Measurements from ENCODE around the gene SGCA. TPM values are rescaled to one million over a fixed set of nuclear protein-coding genes. Genes with fewer than 3 reads are reported as not detected.

Gene SGCA
- total RNA-seq, 4 donors from 2014 or later, result 1.9 to 15.1 (median 6.9) TPM

DNA sequence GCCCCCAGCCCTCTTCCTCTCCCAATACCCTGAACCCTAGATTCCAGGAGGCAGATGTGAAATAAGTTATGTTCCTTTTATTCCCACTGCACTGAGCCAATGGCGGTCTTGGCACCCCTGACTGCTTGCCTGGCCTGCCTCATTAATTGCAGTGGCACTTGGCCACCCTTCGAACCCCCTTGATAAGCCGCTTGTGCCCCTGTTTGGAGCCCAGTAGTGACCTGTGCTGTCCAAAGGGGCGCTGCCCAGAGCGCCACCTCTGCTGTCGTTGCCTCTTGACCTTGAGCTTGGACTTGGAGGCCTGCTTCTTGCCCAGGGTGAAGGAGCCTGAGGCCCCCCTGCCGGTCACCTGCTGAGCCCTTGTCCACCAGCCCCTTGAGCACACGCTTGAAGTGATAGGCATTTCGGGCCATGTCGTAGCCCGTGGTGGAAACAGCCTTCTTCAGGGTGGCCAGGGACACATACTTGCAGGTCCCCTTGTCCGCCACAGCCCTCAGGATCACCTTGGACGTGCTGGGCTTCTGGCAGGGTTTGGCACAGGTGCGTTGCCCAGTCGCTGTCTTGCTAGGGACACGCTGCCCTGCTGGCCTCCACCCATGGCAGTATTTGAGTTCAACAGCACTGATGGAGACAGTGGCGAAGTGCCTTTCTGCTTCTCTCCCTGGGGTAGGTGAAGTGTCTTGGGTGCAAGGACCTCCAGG is 5.7 kb downstream of the SGCA start:
- Histone ChIP-seq H3K27me3 (peaks cover 0 to 5% (median 0%) of the 10 kb centered on the region in 4 donors), H3K36me3 (no peaks in the 10 kb centered on the region), H3K4me1 (peaks cover 2 to 55% (median 7%) of the 10 kb centered on the region in 3 donors), H3K4me3 (no peak overlapping the region), H3K9me3 (no peaks in the 10 kb centered on the region), H3K27ac (no peak overlapping the region)
- TF ChIP-seq, protein P1, sequence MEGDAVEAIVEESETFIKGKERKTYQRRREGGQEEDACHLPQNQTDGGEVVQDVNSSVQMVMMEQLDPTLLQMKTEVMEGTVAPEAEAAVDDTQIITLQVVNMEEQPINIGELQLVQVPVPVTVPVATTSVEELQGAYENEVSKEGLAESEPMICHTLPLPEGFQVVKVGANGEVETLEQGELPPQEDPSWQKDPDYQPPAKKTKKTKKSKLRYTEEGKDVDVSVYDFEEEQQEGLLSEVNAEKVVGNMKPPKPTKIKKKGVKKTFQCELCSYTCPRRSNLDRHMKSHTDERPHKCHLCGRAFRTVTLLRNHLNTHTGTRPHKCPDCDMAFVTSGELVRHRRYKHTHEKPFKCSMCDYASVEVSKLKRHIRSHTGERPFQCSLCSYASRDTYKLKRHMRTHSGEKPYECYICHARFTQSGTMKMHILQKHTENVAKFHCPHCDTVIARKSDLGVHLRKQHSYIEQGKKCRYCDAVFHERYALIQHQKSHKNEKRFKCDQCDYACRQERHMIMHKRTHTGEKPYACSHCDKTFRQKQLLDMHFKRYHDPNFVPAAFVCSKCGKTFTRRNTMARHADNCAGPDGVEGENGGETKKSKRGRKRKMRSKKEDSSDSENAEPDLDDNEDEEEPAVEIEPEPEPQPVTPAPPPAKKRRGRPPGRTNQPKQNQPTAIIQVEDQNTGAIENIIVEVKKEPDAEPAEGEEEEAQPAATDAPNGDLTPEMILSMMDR (IDR thresholded peaks at IDR 0.05), result no peak
- no peak for TF ChIP-seq POLR2A (IDR thresholded peaks at IDR 0.05)
- DNase-seq, result no peak
- intact Hi-C loops (cut with DNase I), result no loop called here
- WGBS, 2 donors, result 64 to 83% methylated on average over 2 to 4 of the region's 17 CpGs

DNA sequence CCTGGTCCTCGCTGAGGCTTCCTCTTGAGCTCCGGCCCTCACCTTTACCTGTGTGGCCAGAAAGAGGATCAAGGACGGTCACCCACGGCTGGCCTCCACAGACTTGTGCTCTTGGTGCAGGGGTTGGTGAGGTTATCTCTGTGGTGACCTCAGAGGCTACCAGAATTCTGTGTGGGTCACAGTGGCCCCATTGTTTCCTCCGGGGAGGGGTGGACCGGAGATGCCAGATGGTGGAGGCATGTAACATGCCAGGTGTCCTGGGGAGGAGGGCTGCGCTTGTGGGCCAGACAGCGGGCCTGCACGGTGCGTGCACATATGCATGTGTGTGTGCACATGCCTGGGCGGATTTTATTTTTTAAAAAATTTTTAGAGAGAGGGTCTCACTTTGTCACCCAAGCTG is 6.3 kb downstream of the SGCA start:
- no peak for DNase-seq
- Histone ChIP-seq H3K4me3 (no peak overlapping the region), H3K27ac (no peak overlapping the region), H3K4me1 (peaks cover 6 to 59% (median 12%) of the 10 kb centered on the region in 3 donors), H3K9me3 (no peaks in the 10 kb centered on the region), H3K27me3 (peaks cover 0 to 5% (median 0%) of the 10 kb centered on the region in 4 donors), H3K36me3 (no peaks in the 10 kb centered on the region)
- TF ChIP-seq POLR2A (IDR thresholded peaks at IDR 0.05), result no peak
- TF ChIP-seq, protein P1 (IDR thresholded peaks at IDR 0.05), result no peak
- intact Hi-C loops (cut with DNase I), result no loop called here
- WGBS, 2 donors, result 90 to 100% methylated on average over 3 to 9 of the region's 11 CpGs

DNA sequence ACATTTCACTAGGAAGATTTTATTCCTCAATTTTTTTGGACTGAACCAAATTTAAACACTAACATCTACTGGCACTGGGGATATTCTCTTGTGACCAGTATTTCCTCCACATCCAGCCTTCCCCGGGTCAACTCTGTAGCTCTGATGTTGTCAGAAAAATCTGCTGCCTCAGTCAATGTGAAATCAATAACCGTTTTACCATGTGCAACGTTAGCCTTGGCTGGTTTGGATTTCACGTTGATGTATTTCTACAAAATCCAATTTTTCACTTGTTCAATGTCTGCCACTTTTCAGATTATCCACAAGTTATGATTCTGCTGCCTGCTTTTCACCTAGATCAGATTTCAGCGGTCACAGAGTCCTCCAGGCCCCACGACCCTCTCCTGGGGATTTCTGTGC is 7.1 kb downstream of the SGCA start:
- no peaks in the 10 kb centered on the region for H3K9me3 ChIP-seq
- TF ChIP-seq POLR2A (IDR thresholded peaks at IDR 0.05), result no peak
- TF ChIP-seq, protein P1 (IDR thresholded peaks at IDR 0.05), result no peak
- no peaks in the 10 kb centered on the region for H3K36me3 ChIP-seq
- peak overlapping the region; percentile 22 to 89 (median 52) for H3K27ac ChIP-seq
- H3K4me3 ChIP-seq, result no peak overlapping the region
- 68 to 69% methylated on average over 5 to 6 of the region's 6 CpGs for WGBS, 2 donors
- peaks cover 0 to 5% (median 0%) of the 10 kb centered on the region in 4 donors for H3K27me3 ChIP-seq
- DNase-seq, result no peak
- H3K4me1 ChIP-seq, result peaks cover 14 to 59% (median 20%) of the 10 kb centered on the region in 3 donors
- intact Hi-C loops (cut with DNase I), result no loop called here

DNA sequence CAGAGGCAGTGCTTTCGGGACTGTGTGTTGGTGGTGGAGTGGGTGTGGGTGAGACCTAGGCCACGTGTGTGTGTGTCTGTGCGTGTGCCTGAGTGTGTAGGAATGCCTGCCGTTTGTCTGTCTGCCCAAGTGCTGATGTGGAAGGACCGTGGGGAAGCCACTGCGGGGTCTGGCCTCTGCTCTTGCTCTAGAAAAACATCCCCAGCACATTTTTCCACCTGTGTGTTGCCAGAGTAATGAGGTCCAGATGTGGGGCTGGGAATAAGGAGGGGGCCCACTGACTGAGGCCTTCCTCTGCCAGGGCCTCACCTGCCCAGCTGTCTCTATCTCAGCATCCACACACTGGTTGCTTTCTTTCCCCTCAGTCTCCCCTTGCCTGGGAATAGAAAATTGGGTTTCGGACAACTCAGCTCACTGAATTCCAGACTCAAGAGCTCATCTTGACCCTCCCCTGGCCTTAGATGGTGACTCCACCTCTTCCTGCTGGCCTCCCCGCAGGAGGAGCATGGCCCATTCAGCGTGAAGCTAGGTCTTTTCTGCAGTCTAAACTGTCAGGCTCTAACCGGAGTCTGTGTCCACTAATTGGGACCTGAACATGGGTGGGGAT is 7.6 kb downstream of the SGCA start:
- Histone ChIP-seq H3K27ac (peak overlapping the region; percentile 22 to 89 (median 52)), H3K4me1 (peaks cover 19 to 59% (median 25%) of the 10 kb centered on the region in 3 donors), H3K36me3 (no peaks in the 10 kb centered on the region), H3K27me3 (peaks cover 0 to under 1% (median 0%) of the 10 kb centered on the region in 4 donors), H3K4me3 (no peak overlapping the region), H3K9me3 (no peaks in the 10 kb centered on the region)
- no peak for DNase-seq
- no peak for TF ChIP-seq POLR2A (IDR thresholded peaks at IDR 0.05)
- TF ChIP-seq, protein P1 (IDR thresholded peaks at IDR 0.05), result no peak
- WGBS, 2 donors, result 72 to 85% methylated on average over 5 of the region's 10 CpGs
- intact Hi-C loops (cut with DNase I), result no loop called here

DNA sequence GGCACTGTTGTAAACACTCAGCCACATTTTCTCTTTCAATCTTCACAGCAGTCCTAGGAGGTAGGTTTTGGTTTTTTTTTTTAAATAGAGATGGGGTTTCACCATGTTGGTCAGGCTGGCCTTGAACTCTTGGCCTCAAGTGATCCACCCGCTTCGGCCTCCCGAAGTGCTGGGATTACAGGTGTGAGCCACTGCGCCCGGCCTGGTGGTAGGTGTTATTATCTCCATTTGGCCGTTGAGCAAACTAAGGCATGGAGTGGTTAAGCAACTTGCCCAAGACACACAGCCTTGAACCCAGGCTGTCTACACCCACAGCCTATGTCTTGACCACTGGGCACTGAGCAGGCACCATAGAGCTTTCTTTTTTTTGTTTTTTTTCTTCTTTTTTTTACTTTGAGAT is 8.6 kb downstream of the SGCA start:
- no peaks in the 10 kb centered on the region for H3K36me3 ChIP-seq
- DNase-seq, result no peak
- TF ChIP-seq, protein P1 (IDR thresholded peaks at IDR 0.05), result no peak
- no peak for TF ChIP-seq POLR2A (IDR thresholded peaks at IDR 0.05)
- H3K27ac ChIP-seq, result peak overlapping the region in 1 of 4 donors; percentile 82
- H3K4me3 ChIP-seq, result no peak overlapping the region
- H3K9me3 ChIP-seq, result no peaks in the 10 kb centered on the region
- 67 to 96% methylated on average over 3 to 5 of the region's 6 CpGs for WGBS, 2 donors
- H3K4me1 ChIP-seq, result peaks cover 21 to 55% (median 25%) of the 10 kb centered on the region in 3 donors
- H3K27me3 ChIP-seq, result no peaks in the 10 kb centered on the region
- intact Hi-C loops (cut with DNase I), result no loop called here

Data from esophagus squamous epithelium (tissue), 5 donors.